ENCODE data around the gene PAH.

The PAH gene

GRCh38 chr12:102917026-102917787, at the start of gene PAH:
Gene PAH, minus strand, starts transcription at chr12:102917244. Its CDS starts 114 bp downstream, at chr12:102917130.
- no peak for DNase-seq (ENCODE audit: low read depth)
- TF ChIP-seq, protein P1, sequence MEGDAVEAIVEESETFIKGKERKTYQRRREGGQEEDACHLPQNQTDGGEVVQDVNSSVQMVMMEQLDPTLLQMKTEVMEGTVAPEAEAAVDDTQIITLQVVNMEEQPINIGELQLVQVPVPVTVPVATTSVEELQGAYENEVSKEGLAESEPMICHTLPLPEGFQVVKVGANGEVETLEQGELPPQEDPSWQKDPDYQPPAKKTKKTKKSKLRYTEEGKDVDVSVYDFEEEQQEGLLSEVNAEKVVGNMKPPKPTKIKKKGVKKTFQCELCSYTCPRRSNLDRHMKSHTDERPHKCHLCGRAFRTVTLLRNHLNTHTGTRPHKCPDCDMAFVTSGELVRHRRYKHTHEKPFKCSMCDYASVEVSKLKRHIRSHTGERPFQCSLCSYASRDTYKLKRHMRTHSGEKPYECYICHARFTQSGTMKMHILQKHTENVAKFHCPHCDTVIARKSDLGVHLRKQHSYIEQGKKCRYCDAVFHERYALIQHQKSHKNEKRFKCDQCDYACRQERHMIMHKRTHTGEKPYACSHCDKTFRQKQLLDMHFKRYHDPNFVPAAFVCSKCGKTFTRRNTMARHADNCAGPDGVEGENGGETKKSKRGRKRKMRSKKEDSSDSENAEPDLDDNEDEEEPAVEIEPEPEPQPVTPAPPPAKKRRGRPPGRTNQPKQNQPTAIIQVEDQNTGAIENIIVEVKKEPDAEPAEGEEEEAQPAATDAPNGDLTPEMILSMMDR (conservative IDR thresholded peaks at IDR 0.05; ENCODE audit: low read length), result no peak
- H3K4me3 ChIP-seq (ENCODE audit: low read length), result no peak within 1 kb of the TSS

GRCh38 chr12:102966200-102966863, 49.3 kb upstream of the PAH start:
- DNase-seq (ENCODE audit: low read depth), result no peak
- TF ChIP-seq, protein P1 (conservative IDR thresholded peaks at IDR 0.05; ENCODE audit: low read length), result no peak
- no peak overlapping the region for H3K4me3 ChIP-seq (ENCODE audit: low read length)

DNA sequence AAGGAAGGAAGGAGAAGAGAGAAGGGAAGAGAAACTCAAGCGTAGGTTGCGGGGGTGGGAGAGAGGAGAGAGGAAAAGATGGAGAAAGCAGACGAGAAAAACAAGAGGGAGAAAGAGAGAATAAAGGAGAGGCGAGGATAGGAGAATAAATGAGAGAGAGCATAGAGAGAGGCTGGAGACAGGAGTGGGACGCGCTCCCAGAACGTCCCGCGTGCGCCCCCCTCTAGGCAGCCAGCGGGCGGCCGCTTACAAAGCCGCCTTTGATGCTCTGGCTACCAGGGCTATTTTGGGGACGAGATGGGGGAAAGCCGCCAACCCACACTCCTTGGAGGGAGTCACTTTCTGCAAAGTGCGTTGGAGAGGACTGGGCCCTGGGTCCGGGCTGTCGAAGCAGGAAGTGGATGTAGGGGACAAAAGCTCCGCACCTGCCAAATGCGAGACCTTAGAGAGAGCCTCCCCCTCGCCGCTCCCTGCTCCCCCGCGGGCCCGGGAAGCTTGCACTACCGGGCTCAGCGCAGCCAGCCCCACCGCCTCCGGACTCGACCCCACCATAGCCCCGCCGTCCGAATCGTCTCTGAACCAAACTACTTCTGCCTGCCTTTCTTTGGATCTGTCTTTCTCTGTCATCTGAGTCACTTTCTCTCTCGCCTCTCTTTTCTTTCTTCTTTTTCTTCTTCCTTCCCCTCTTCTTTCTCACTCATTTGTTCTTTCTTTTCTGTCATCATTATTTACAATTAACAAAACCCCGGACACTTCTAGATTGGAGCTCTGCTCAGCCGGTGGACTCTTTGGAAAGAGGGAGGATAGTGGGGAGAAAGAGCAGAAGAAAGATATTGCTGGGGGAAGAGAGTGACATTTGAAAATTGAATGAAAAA, 48.5 kb upstream of the PAH start:
- TF ChIP-seq, protein P1 (conservative IDR thresholded peaks at IDR 0.05; ENCODE audit: low read length), result no peak
- no peak overlapping the region for H3K4me3 ChIP-seq (ENCODE audit: low read length)
- no peak for DNase-seq (ENCODE audit: low read depth)

DNA sequence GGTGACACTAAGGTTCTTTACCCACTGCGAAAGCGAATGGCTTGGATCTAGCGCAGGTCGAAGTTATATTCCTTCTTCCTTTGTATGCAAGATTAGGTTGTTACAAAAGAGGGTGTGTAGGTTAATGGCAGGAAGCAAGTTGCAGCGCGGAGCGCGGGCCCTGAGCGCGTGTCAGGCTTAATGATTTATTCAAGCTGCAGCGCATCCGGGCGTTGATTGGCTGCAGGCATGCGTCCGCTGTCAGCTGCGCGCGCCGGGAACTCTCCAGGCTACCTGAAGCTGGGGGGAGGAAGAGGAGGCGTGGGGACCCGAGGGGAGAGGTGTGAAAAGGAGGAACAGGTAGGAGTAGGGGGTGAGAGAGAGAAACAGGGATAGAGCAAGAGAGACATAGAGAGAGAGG, 47.8 kb upstream of the PAH start:
- TF ChIP-seq, protein P1 (conservative IDR thresholded peaks at IDR 0.05; ENCODE audit: low read length), result no peak
- no peak for DNase-seq (ENCODE audit: low read depth)
- no peak overlapping the region for H3K4me3 ChIP-seq (ENCODE audit: low read length)

DNA sequence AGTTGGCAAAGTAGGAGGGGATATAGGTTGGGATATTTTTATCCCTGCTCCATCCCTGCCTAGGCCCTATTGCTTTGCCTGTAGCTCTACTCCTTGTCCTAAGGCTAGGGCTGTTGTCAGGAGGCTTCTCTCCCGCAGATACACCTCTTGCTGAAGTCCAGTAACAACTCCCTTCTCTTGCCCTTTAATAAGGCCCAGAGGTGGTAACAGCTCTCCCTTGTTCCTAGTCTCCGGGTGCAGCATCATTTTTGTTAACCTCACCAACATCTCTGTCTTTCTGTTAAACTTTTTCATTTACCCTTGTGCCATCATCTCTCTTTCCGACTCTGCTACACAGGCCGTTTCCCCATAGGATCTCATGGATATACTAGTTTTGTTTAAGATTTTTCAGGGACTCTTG, 46.8 kb upstream of the PAH start:
- no peak overlapping the region for H3K4me3 ChIP-seq (ENCODE audit: low read length)
- TF ChIP-seq, protein P1 (conservative IDR thresholded peaks at IDR 0.05; ENCODE audit: low read length), result no peak
- no peak for DNase-seq (ENCODE audit: low read depth)

DNA sequence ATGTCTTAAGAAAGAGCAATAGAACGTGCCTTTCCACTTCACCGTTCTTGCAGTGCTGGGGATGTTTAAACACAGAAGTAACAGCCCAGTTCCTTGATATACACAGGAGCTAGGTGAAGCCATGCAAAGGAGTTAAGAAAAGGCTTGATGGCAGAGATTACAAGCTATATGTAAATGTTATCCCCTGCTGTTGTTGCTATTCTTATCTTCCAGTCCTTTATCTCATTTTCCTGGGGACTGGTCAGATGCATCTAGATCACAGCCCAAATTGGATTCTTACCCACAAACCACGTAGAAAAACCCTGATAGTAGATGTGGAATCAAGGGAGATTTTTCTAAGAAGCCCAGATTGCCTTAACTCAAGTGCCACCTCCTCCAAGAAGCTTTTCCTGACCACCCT, 45.9 kb upstream of the PAH start:
- DNase-seq (ENCODE audit: low read depth), result no peak
- H3K4me3 ChIP-seq (ENCODE audit: low read length), result no peak overlapping the region
- TF ChIP-seq, protein P1 (conservative IDR thresholded peaks at IDR 0.05; ENCODE audit: low read length), result no peak
